ENCODE measurements around the gene PTPRT.
"Not testable (repeated sequence)": the region's sequence is repeated elsewhere in the genome, so short reads cannot be mapped to it uniquely, and the experiment has no call there.

Gene PTPRT

DNA sequence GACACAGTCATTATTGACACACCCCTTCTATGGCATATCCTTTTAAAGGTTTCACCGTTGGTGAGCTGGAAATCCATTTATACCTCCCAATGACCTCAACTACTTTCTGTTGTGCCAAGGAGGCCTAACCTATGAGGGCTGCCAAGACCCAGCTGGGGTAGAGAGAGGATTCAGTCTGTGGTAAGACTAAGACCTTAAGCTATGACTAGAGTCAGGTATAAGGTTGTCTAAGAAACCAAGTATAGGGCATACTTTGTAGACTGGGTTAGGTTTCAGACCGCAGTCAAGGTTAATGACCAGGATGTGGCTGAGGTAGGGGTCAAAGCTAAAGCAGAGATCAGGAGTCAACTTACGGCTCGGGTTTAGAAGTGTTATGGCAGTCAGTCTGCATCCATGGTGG is 930.3 kb downstream of the PTPRT start:
- no peaks in the 10 kb centered on the region for H3K9me3 ChIP-seq (ENCODE audit: control insufficient read depth, insufficient read depth, low read length)
- no peak overlapping the region for H3K4me3 ChIP-seq (ENCODE audit: low read length)
- WGBS (ENCODE audit: insufficient coverage, insufficient read length) = no CpG with 5 or more reads among the region's 4 CpGs
- H3K27me3 ChIP-seq (ENCODE audit: control insufficient read depth, insufficient read depth, low read length) = no peaks in the 10 kb centered on the region
- no peak for DNase-seq (ENCODE audit: low read depth, low spot score)
- no peak overlapping the region for H3K27ac ChIP-seq (ENCODE audit: low read length)
- no peaks in the 10 kb centered on the region for H3K36me3 ChIP-seq (ENCODE audit: control insufficient read depth, insufficient read depth, low read length)
- no peaks in the 10 kb centered on the region for H3K4me1 ChIP-seq (ENCODE audit: control insufficient read depth, insufficient read depth, low read length)

DNA sequence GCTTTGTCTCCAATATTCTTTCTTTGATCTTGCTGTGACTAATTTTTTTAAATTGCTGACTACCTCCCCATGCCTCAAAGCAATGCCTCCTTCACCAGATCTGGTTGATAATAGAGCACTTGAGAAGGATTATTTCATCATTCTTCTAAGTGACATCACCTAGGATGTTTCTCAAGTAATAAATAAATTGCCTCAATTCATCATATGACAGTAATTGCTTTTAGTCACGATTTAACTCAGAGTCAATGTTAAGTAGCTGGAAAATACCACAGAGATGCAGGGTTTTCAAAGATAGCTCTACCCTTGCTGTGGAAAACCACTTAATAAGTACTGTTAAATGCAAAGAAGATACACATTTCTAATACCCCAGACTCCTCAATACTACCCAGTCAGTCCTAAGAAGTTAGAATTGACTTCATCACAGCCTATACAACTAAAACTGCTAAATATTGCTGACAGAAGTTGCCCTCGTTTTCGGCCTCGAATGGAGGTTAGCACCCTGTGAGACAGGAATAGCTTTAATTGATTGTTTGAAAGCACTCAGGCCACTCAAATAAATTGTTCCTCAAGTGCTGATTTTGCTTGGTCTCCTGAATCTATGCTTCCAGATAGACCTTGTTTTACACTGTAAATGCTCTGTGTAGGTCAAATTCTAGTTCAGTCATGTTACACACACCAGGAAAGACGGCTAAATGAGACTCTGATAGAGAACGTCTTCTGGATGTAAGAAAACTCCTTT is 931.0 kb downstream of the PTPRT start:
- Histone ChIP-seq H3K27ac (ENCODE audit: low read length) (no peak overlapping the region), H3K4me1 (ENCODE audit: control insufficient read depth, insufficient read depth, low read length) (no peaks in the 10 kb centered on the region), H3K9me3 (ENCODE audit: control insufficient read depth, insufficient read depth, low read length) (no peaks in the 10 kb centered on the region), H3K4me3 (ENCODE audit: low read length) (no peak overlapping the region), H3K27me3 (ENCODE audit: control insufficient read depth, insufficient read depth, low read length) (no peaks in the 10 kb centered on the region), H3K36me3 (ENCODE audit: control insufficient read depth, insufficient read depth, low read length) (no peaks in the 10 kb centered on the region)
- no CpG with 5 or more reads among the region's 6 CpGs for WGBS (ENCODE audit: insufficient coverage, insufficient read length)
- DNase-seq (ENCODE audit: low read depth, low spot score) = no peak

DNA sequence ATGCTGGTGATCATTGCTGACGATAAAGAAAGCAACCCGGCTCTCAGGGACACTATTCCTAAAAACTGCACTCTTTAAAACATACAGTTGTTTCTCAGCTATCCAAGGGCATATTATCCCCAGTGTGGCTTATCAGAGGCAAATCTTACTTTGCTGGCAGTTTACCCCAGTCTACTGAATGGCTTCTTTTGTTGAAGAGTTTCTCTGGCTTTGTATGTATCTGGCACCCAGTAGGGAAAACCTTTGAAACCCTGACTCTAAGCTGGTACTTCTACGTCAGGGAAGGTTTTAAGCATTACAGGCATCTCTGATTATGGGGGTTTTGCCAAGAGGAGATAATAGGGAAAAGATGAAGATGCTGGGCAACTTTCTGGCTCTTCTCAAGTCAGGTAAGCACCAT is 933.9 kb downstream of the PTPRT start:
- DNase-seq (ENCODE audit: low read depth, low spot score) = no peak
- WGBS (ENCODE audit: insufficient coverage, insufficient read length) = no CpG with 5 or more reads among the region's 3 CpGs
- H3K4me3 ChIP-seq (ENCODE audit: low read length) = no peak overlapping the region

DNA sequence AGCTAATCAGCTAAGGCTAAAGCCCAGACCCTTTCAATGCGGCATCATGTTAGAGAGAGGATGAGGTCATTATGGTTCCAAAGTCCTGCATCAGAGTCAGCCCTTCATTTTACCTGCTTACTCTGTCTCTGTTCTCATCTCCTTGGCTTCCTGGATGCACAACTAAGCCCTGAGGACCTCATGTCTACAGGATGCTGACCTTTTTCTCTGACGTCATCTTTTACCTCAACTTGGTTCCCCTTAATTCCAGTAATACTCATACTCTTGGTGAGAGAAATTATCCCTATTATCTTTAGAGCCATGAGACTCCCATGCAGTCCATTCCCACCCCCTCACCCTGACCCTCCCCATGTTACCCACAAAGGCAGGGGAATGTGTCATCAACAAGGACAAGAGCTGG is 935.0 kb downstream of the PTPRT start:
- no peaks in the 10 kb centered on the region for H3K27me3 ChIP-seq (ENCODE audit: control insufficient read depth, insufficient read depth, low read length)
- no peaks in the 10 kb centered on the region for H3K36me3 ChIP-seq (ENCODE audit: control insufficient read depth, insufficient read depth, low read length)
- no peak overlapping the region for H3K4me3 ChIP-seq (ENCODE audit: low read length)
- H3K27ac ChIP-seq (ENCODE audit: low read length) = no peak overlapping the region
- no peaks in the 10 kb centered on the region for H3K4me1 ChIP-seq (ENCODE audit: control insufficient read depth, insufficient read depth, low read length)
- no CpG with 5 or more reads among the region's 2 CpGs for WGBS (ENCODE audit: insufficient coverage, insufficient read length)
- H3K9me3 ChIP-seq (ENCODE audit: control insufficient read depth, insufficient read depth, low read length) = no peaks in the 10 kb centered on the region
- no peak for DNase-seq (ENCODE audit: low read depth, low spot score)

More for the DNA sequence above, 933.9 kb downstream of the PTPRT start:
- Histone ChIP-seq H3K27ac (ENCODE audit: low read length) (no peak overlapping the region), H3K9me3 (ENCODE audit: control insufficient read depth, insufficient read depth, low read length) (no peaks in the 10 kb centered on the region), H3K4me1 (ENCODE audit: control insufficient read depth, insufficient read depth, low read length) (no peaks in the 10 kb centered on the region), H3K27me3 (ENCODE audit: control insufficient read depth, insufficient read depth, low read length) (no peaks in the 10 kb centered on the region), H3K36me3 (ENCODE audit: control insufficient read depth, insufficient read depth, low read length) (no peaks in the 10 kb centered on the region)

DNA sequence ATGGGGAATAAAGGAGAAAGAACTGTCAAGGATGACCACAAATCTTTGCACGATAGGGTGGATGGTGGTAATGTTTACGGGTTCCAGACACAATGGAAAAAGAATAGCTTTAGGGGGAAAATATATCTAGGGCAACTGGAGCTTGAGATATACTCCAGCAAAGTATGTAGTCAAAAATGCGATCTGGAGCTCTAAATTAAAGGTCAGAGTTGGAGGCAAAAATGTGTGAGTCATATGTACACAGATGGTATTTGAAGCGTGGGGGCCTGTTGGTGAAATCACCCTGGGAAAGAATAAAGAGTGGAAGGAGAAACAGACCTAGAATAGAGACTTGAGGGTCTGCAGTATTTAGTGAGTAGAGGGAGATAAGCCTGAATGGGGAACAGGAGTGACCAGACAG is 937.6 kb downstream of the PTPRT start:
- H3K27ac ChIP-seq (ENCODE audit: low read length) = no peak overlapping the region
- no peak for DNase-seq (ENCODE audit: low read depth, low spot score)
- H3K4me1 ChIP-seq (ENCODE audit: control insufficient read depth, insufficient read depth, low read length) = no peaks in the 10 kb centered on the region
- H3K9me3 ChIP-seq (ENCODE audit: control insufficient read depth, insufficient read depth, low read length) = no peaks in the 10 kb centered on the region
- H3K27me3 ChIP-seq (ENCODE audit: control insufficient read depth, insufficient read depth, low read length) = no peaks in the 10 kb centered on the region
- whole genome bisulfite sequencing (ENCODE audit: insufficient coverage, insufficient read length) = no CpG with 5 or more reads among the region's 4 CpGs
- H3K36me3 ChIP-seq (ENCODE audit: control insufficient read depth, insufficient read depth, low read length) = no peaks in the 10 kb centered on the region
- H3K4me3 ChIP-seq (ENCODE audit: low read length) = no peak overlapping the region

DNA sequence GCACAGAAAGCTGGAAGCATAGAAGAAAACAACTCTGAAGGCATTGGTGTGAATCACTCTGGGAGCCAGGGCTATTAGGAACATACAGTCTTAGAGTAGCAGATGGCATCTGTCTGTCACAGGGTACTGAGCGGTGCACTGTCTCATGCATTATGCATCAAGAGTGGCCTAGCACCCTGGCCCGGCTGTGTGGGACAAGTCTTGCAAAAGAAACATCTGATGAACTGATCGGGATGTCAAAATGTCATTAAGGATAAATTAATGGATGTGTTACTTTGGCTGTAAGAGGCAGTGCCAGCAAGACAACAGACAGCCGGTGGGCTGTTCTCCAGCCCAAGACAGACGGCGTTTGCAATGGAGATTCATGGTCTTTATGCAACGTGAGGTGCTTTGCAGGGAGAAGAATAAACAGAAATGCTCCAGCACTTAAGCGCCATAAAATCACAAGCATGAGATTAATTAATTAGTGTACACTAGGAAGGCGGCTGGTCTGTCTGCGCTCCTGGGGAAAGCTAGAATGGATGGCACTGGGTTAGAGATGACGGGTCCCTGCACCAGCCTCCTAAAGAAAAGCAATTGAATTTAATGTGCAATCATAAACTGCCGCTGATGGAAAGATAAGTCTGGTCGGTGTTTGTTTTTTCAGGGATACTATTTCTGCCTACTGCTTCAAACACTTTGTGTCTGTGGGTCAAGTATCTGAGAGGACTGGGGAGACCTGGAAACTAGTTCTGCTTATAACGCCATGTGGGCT is 970.9 kb downstream of the PTPRT start:
- H3K27ac ChIP-seq (ENCODE audit: low read length) = no peak overlapping the region
- no peaks in the 10 kb centered on the region for H3K4me1 ChIP-seq (ENCODE audit: control insufficient read depth, insufficient read depth, low read length)
- no peak for DNase-seq (ENCODE audit: low read depth, low spot score)
- H3K27me3 ChIP-seq (ENCODE audit: control insufficient read depth, insufficient read depth, low read length) = no peaks in the 10 kb centered on the region
- H3K36me3 ChIP-seq (ENCODE audit: control insufficient read depth, insufficient read depth, low read length) = no peaks in the 10 kb centered on the region
- H3K4me3 ChIP-seq (ENCODE audit: low read length) = no peak overlapping the region
- no peaks in the 10 kb centered on the region for H3K9me3 ChIP-seq (ENCODE audit: control insufficient read depth, insufficient read depth, low read length)
- no CpG with 5 or more reads among the region's 14 CpGs for WGBS (ENCODE audit: insufficient coverage, insufficient read length)

DNA sequence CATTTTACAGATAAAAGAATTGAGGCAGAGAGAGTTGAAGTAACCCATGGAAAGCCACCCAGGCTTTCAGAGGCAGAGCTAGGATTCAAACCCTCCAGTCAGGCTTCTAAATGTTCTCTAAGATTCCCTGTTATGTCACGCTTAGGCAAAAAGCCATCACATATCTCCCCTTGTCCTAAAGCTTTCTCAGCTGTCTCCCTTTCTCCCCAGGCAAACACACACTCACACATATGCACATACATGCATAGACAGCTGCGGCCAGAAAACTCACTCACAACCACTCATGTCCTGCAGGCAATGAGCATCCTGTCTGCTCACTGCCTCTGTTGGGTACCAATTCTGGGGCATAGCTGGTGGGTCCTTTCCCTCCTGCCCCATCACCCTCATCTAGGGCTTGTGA is 975.6 kb downstream of the PTPRT start:
- WGBS (ENCODE audit: insufficient coverage, insufficient read length) = no CpG with 5 or more reads among the region's 2 CpGs
- Histone ChIP-seq H3K27me3 (ENCODE audit: control insufficient read depth, insufficient read depth, low read length) (no peaks in the 10 kb centered on the region), H3K4me3 (ENCODE audit: low read length) (no peak overlapping the region), H3K36me3 (ENCODE audit: control insufficient read depth, insufficient read depth, low read length) (no peaks in the 10 kb centered on the region), H3K9me3 (ENCODE audit: control insufficient read depth, insufficient read depth, low read length) (no peaks in the 10 kb centered on the region), H3K27ac (ENCODE audit: low read length) (no peak overlapping the region), H3K4me1 (ENCODE audit: control insufficient read depth, insufficient read depth, low read length) (no peaks in the 10 kb centered on the region)
- DNase-seq (ENCODE audit: low read depth, low spot score) = no peak

DNA sequence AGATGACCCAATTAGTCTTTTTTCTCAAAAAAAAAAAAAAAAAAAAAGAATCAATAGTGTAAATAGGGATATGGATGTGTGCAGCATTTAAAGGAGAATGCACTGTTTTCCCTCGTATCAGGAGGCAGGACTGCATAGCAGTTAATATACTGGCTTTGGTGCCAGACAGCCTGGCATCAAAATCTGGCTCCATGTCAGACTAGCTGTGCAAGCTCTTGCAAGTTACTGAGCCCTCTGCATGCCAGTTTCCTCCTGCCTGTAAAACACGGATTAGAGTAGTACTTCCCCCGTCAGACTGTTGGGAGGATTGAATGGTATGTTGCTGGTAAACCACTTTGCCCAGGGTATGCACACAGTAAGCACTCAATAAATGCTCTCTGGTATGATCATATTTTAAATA is 977.3 kb downstream of the PTPRT start:
- no CpG with 5 or more reads among the region's 3 CpGs for whole genome bisulfite sequencing (ENCODE audit: insufficient coverage, insufficient read length)
- Histone ChIP-seq H3K27ac (ENCODE audit: low read length) (no peak overlapping the region), H3K36me3 (ENCODE audit: control insufficient read depth, insufficient read depth, low read length) (no peaks in the 10 kb centered on the region), H3K9me3 (ENCODE audit: control insufficient read depth, insufficient read depth, low read length) (no peaks in the 10 kb centered on the region), H3K4me3 (ENCODE audit: low read length) (no peak overlapping the region), H3K4me1 (ENCODE audit: control insufficient read depth, insufficient read depth, low read length) (no peaks in the 10 kb centered on the region), H3K27me3 (ENCODE audit: control insufficient read depth, insufficient read depth, low read length) (no peaks in the 10 kb centered on the region)
- DNase-seq (ENCODE audit: low read depth, low spot score) = no peak

DNA sequence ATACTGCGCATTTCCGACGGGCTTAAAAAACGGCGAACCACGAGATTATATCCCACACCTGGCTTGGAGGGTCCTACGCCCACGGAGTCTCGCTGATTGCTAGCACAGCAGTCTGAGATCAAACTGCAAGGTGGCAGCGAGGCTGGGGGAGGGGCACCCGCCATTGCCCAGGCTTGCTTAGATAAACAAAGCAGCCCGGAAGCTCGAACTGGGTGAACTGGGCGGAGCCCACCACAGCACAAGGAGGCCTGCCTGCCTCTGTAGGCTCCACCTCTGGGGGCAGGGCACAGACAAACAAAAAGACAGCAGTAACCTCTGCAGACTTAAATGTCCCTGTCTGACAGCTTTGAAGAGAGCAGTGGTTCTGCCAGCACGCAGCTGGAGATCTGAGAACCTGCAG is 983.1 kb downstream of the PTPRT start:
- not testable (repeated sequence) for H3K36me3 ChIP-seq (ENCODE audit: control insufficient read depth, insufficient read depth, low read length); H3K27me3 ChIP-seq (ENCODE audit: control insufficient read depth, insufficient read depth, low read length); H3K4me1 ChIP-seq (ENCODE audit: control insufficient read depth, insufficient read depth, low read length); H3K9me3 ChIP-seq (ENCODE audit: control insufficient read depth, insufficient read depth, low read length); H3K4me3 ChIP-seq (ENCODE audit: low read length); H3K27ac ChIP-seq (ENCODE audit: low read length); DNase-seq (ENCODE audit: low read depth, low spot score)
- no CpG with 5 or more reads among the region's 15 CpGs for WGBS (ENCODE audit: insufficient coverage, insufficient read length)

DNA sequence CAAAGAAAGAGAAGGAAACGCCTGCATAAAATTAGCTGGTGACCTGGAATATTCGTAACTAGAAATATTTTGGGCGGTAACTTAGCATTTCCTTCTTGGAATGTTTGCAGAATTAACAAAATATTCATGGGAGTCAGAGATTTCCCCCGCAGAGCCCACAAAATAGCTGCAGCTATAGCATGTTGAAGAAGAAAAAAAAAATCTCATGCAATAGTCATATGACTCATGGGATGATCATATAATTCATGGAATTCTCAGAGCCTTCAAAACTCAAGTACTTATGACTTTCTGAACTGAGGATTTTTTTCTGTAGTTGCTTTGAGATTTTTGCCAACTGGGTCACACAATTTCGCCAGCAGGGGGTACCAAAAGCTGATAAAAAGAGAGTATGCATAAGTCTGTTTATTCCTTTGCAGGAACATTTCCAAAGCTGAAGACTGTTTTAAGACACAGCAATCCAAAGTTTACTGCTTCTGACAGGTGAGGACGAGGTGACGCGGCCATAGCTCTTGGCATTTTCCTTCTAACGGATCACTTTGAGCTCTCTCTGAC is 985.5 kb downstream of the PTPRT start:
- Histone ChIP-seq H3K36me3 (ENCODE audit: control insufficient read depth, insufficient read depth, low read length) (no peaks in the 10 kb centered on the region), H3K27ac (ENCODE audit: low read length) (no peak overlapping the region), H3K4me1 (ENCODE audit: control insufficient read depth, insufficient read depth, low read length) (no peaks in the 10 kb centered on the region; the same call in 1 of the 2 replicates), H3K9me3 (ENCODE audit: control insufficient read depth, insufficient read depth, low read length) (no peaks in the 10 kb centered on the region), H3K4me3 (ENCODE audit: low read length) (no peak overlapping the region), H3K27me3 (ENCODE audit: control insufficient read depth, insufficient read depth, low read length) (no peaks in the 10 kb centered on the region)
- no peak for DNase-seq (ENCODE audit: low read depth, low spot score)
- WGBS (ENCODE audit: insufficient coverage, insufficient read length) = no CpG with 5 or more reads among the region's 9 CpGs

Measured in iPS DF 6.9 (cell line).